SU-DHL-6 (cell line): Measurements from ENCODE around the gene AKNAD1.

Experiments
- CTCF ChIP-seq: fragments of 200-600 bp; sonication (generic); IDR thresholded peaks from one replicate; pipeline ENCODE4 v1.5.1; 2017; ENCODE audit warnings: antibody characterized with exemption, mild to moderate bottlenecking, low read length, moderate library complexity; ENCODE audit not compliant: insufficient read depth, poor library complexity, severe bottlenecking
- EZH2phosphoT487 ChIP-seq: fragments of 200-600 bp; sonication (generic), shearing (Covaris generic); conservative IDR thresholded peaks from 2 replicates; pipeline ENCODE4 v1.6.1; 2018; ENCODE audit warnings: mild to moderate bottlenecking, antibody characterized with exemption, low read length, moderate library complexity, mixed read lengths

- TF ChIP-seq CTCF, result no peak
- no peak for TF ChIP-seq EZH2phosphoT487
These were observed 36.2 kb upstream of the AKNAD1 start for GRCh38 chr1:108893141-108893530.
